GM12878 (cell line): ENCODE results near the gene OSGEP. TPM values are rescaled to one million over a fixed set of nuclear protein-coding genes. Genes with fewer than 3 reads are reported as not detected.

Source experiments
- CBFB ChIP-seq: IDR thresholded peaks from 2 replicates; pipeline ENCODE4 v1.6.1; 2016; ENCODE audit warnings: antibody characterized with exemption, low read depth
- CREB1 ChIP-seq: IDR thresholded peaks from 2 replicates; pipeline ENCODE4 v1.6.1; 2012; ENCODE audit warnings: low read depth, mild to moderate bottlenecking, inconsistent platforms
- FOS ChIP-seq: IDR thresholded peaks from 3 replicates; pipeline ENCODE4 v1.6.1; 2011; ENCODE audit warnings: borderline replicate concordance; ENCODE audit not compliant: insufficient read length; ENCODE audit errors: extremely low read depth
- IRF5 ChIP-seq: fragments of 450-650 bp; IDR thresholded peaks from 2 replicates; pipeline ENCODE4 v1.6.1; 2017; ENCODE audit warnings: borderline replicate concordance
- NRF1 ChIP-seq: conservative IDR thresholded peaks from 2 replicates; pipeline ENCODE4 v1.6.1; 2011; ENCODE audit warnings: mild to moderate bottlenecking, low read depth, low read length, improper control_type of control experiment
- PAX8 ChIP-seq: fragments of 450-650 bp; IDR thresholded peaks from 2 replicates; pipeline ENCODE4 v1.6.1; 2017; ENCODE audit warnings: mild to moderate bottlenecking, moderate library complexity
- POLR2A ChIP-seq: IDR thresholded peaks from 2 replicates; pipeline ENCODE4 v1.6.1; 2011; ENCODE audit warnings: low read depth, mild to moderate bottlenecking, low read length
- RFX5 ChIP-seq: IDR thresholded peaks from 2 replicates; pipeline ENCODE4 v1.6.1; 2011; ENCODE audit warnings: low read depth, low read length, improper control_type of control experiment
- ZNF384 ChIP-seq: IDR thresholded peaks from 2 replicates; pipeline ENCODE4 v1.6.1; 2012; ENCODE audit warnings: low read depth, mild to moderate bottlenecking, low read length, improper control_type of control experiment, borderline replicate concordance
- polyA plus RNA-seq, 11 experiments: library from polyadenylated mRNA; depleted of rRNA in 4 of 11; unstranded in 6 of 11; stranded (reverse) in 5 of 11; fragments of >200 nt; fragmentation: Nextera tagmentation in 4 of 11; fragmentation: Illumina TruSeq in 1 of 11; extraction: Ambion mirVana in 4 of 11; extraction: Trizol in 1 of 11; gene quantifications; 1 replicate in 1 of 11; 2 replicates in 10 of 11; pipeline versions ENCODE4 v1.2.1 to v1.2.3, GENCODE V29; 2011 to 2016; ENCODE audit warnings: inconsistent platforms in 2 of 11, missing spikeins in 2 of 11, low read depth in 1 of 11
- total RNA-seq, 4 experiments: library from RNA; depleted of rRNA in 3 of 4; stranded (reverse); fragments of >200 nt in 3 of 4; fragmentation: Illumina TruSeq in 1 of 4; extraction: Trizol in 1 of 4; gene quantifications; 2 replicates each; pipeline versions ENCODE4 v1.2.1 to v1.2.3, GENCODE V29; 2013 to 2021
- TF ChIP-seq, protein P1 (sequence below): fragments of 150-350 bp; IDR thresholded peaks from 2 replicates; pipeline ENCODE4 v1.6.1; 2016; ENCODE audit warnings: low read depth, low read length
- TF ChIP-seq, protein P2 (sequence below): IDR thresholded peaks from 2 replicates; pipeline ENCODE4 v1.6.1; 2012; ENCODE audit warnings: low read depth, low read length, improper control_type of control experiment
- TF ChIP-seq, protein P3 (sequence below): fragments of 450-650 bp; IDR thresholded peaks from 2 replicates; pipeline ENCODE4 v1.6.1; 2017; ENCODE audit warnings: mild to moderate bottlenecking
- TF ChIP-seq, protein P4 (sequence below): IDR thresholded peaks from 2 replicates; pipeline ENCODE4 v1.6.1; 2011; ENCODE audit warnings: borderline replicate concordance, low read depth, mild to moderate bottlenecking, moderate library complexity, mixed read lengths, low read length; ENCODE audit not compliant: insufficient read depth; ENCODE audit errors: extremely low read length
- TF ChIP-seq, protein P5 (sequence below), 3 experiments: IDR thresholded peaks in 2 of 3; conservative IDR thresholded peaks in 1 of 3; 2 replicates each; pipeline ENCODE4 v1.5.1; 2011; ENCODE audit warnings: low read depth in 3 of 3, low read length in 3 of 3, mild to moderate bottlenecking in 3 of 3, control low read depth in 2 of 3, moderate library complexity in 2 of 3, inconsistent platforms in 1 of 3, mixed read lengths in 1 of 3; ENCODE audit not compliant: control insufficient read depth in 2 of 3, insufficient read depth in 1 of 3; ENCODE audit errors: extremely low read depth in 1 of 3

OSGEP gene
- total and polyA plus RNA-seq, 10 of the 15 experiments (the other 5 are each of a cell fraction or from before 2014, with no cell fraction given) = 47.8 to 88.9 (median 52.8) TPM

DNA sequence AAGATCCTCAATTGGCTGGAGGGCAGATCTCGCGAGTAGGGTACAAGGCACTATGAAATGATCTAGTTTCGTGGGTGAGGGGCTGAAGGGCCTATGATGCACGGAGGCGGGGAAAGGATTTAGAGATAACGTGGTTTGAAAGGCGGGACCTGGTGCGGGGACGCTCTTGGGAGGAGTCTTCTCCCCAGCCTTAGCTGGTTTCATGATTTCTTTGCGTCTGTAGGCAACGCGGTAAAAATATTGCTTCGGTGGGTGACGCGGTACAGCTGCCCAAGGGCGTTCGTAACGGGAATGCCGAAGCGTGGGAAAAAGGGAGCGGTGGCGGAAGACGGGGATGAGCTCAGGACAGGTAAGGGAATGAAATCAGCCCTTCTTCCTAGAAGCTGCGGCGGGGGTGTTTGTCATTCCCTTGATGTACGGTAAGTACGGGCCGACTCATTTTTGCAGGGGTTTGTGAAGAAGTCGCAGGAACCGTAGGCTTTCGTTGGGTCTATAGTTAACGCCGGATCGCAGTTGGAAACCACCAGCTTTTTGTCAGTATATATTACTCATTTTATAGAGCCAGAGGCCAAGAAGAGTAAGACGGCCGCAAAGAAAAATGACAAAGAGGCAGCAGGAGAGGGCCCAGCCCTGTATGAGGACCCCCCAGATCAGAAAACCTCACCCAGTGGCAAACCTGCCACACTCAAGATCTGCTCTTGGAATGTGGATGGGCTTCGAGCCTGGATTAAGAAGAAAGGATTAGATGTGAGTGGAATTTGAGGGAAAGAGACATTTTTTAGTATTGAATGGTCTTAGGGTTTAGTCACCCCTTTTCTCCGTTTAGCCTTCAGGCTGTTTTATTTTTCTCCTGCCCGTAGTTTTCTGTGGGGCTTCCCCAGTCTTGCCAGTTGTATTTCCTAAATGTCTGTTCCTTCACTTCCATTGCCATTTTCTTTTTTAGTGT lies 1.0 kb upstream of the OSGEP start (continued):
- TF ChIP-seq, protein P1, sequence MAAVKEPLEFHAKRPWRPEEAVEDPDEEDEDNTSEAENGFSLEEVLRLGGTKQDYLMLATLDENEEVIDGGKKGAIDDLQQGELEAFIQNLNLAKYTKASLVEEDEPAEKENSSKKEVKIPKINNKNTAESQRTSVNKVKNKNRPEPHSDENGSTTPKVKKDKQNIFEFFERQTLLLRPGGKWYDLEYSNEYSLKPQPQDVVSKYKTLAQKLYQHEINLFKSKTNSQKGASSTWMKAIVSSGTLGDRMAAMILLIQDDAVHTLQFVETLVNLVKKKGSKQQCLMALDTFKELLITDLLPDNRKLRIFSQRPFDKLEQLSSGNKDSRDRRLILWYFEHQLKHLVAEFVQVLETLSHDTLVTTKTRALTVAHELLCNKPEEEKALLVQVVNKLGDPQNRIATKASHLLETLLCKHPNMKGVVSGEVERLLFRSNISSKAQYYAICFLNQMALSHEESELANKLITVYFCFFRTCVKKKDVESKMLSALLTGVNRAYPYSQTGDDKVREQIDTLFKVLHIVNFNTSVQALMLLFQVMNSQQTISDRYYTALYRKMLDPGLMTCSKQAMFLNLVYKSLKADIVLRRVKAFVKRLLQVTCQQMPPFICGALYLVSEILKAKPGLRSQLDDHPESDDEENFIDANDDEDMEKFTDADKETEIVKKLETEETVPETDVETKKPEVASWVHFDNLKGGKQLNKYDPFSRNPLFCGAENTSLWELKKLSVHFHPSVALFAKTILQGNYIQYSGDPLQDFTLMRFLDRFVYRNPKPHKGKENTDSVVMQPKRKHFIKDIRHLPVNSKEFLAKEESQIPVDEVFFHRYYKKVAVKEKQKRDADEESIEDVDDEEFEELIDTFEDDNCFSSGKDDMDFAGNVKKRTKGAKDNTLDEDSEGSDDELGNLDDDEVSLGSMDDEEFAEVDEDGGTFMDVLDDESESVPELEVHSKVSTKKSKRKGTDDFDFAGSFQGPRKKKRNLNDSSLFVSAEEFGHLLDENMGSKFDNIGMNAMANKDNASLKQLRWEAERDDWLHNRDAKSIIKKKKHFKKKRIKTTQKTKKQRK = no peak
- TF ChIP-seq, protein P2, sequence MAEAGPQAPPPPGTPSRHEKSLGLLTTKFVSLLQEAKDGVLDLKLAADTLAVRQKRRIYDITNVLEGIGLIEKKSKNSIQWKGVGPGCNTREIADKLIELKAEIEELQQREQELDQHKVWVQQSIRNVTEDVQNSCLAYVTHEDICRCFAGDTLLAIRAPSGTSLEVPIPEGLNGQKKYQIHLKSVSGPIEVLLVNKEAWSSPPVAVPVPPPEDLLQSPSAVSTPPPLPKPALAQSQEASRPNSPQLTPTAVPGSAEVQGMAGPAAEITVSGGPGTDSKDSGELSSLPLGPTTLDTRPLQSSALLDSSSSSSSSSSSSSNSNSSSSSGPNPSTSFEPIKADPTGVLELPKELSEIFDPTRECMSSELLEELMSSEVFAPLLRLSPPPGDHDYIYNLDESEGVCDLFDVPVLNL = no peak
- TF ChIP-seq ZNF384 = no peak
- peak; percentile 47; the same call in 1 of the 2 replicates for TF ChIP-seq RFX5
- no peak for TF ChIP-seq IRF5
- peak; percentile 54; the same call in 1 of the 2 replicates for TF ChIP-seq CREB1
- no peak for TF ChIP-seq NRF1
- TF ChIP-seq, protein P3, sequence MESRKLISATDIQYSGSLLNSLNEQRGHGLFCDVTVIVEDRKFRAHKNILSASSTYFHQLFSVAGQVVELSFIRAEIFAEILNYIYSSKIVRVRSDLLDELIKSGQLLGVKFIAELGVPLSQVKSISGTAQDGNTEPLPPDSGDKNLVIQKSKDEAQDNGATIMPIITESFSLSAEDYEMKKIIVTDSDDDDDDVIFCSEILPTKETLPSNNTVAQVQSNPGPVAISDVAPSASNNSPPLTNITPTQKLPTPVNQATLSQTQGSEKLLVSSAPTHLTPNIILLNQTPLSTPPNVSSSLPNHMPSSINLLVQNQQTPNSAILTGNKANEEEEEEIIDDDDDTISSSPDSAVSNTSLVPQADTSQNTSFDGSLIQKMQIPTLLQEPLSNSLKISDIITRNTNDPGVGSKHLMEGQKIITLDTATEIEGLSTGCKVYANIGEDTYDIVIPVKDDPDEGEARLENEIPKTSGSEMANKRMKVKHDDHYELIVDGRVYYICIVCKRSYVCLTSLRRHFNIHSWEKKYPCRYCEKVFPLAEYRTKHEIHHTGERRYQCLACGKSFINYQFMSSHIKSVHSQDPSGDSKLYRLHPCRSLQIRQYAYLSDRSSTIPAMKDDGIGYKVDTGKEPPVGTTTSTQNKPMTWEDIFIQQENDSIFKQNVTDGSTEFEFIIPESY = no peak
- TF ChIP-seq FOS = no peak
- TF ChIP-seq, protein P4, sequence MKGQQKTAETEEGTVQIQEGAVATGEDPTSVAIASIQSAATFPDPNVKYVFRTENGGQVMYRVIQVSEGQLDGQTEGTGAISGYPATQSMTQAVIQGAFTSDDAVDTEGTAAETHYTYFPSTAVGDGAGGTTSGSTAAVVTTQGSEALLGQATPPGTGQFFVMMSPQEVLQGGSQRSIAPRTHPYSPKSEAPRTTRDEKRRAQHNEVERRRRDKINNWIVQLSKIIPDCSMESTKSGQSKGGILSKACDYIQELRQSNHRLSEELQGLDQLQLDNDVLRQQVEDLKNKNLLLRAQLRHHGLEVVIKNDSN = no peak
- TF ChIP-seq, protein P5, sequence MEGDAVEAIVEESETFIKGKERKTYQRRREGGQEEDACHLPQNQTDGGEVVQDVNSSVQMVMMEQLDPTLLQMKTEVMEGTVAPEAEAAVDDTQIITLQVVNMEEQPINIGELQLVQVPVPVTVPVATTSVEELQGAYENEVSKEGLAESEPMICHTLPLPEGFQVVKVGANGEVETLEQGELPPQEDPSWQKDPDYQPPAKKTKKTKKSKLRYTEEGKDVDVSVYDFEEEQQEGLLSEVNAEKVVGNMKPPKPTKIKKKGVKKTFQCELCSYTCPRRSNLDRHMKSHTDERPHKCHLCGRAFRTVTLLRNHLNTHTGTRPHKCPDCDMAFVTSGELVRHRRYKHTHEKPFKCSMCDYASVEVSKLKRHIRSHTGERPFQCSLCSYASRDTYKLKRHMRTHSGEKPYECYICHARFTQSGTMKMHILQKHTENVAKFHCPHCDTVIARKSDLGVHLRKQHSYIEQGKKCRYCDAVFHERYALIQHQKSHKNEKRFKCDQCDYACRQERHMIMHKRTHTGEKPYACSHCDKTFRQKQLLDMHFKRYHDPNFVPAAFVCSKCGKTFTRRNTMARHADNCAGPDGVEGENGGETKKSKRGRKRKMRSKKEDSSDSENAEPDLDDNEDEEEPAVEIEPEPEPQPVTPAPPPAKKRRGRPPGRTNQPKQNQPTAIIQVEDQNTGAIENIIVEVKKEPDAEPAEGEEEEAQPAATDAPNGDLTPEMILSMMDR (IDR thresholded peaks at IDR 0.05 in 2 of 3, conservative IDR thresholded peaks at IDR 0.05 in 1 of 3; ENCODE audit: control insufficient read depth in 2 of 3, extremely low read depth in 1 of 3, insufficient read depth in 1 of 3, low read depth in 3 of 3, low read length in 3 of 3) = no peak
- TF ChIP-seq CBFB = no peak
- TF ChIP-seq PAX8 = no peak
- peak; percentile 1; the same call in 1 of the 2 replicates for TF ChIP-seq POLR2A
